Activated T-helper 1 cell treated with anti-CD3 and anti-CD28 coated beads, Interleukin-2, amount 50 U/mL, for 16 hours (primary cell): ENCODE results near the gene GEMIN7.
A peak's percentile ranks its signal among the peaks of the same experiment; 100 is the strongest.

Experiments used
- DNase-seq, 2 donors: peaks; one replicate each; pipeline ENCODE4 v3.0.0-alpha.2; 2020; ENCODE audit warnings: low read depth in 1 of 2, low spot score in 1 of 2

The GEMIN7 gene

GRCh38 chr19:45059258-45059965 lies 19.6 kb upstream of the GEMIN7 start:
- DNase-seq = peak; percentile 71 to 80

GRCh38 chr19:45061965-45062364 lies 17.1 kb upstream of the GEMIN7 start:
- DNase-seq = no peak

- DNase-seq = no peak
These were observed 14.9 kb upstream of the GEMIN7 start for GRCh38 chr19:45063851-45064801.

GRCh38 chr19:45066921-45067661 lies 12.0 kb upstream of the GEMIN7 start:
- no peak for DNase-seq

GRCh38 chr19:45068041-45068440 lies 11.0 kb upstream of the GEMIN7 start:
- no peak for DNase-seq

DNA sequence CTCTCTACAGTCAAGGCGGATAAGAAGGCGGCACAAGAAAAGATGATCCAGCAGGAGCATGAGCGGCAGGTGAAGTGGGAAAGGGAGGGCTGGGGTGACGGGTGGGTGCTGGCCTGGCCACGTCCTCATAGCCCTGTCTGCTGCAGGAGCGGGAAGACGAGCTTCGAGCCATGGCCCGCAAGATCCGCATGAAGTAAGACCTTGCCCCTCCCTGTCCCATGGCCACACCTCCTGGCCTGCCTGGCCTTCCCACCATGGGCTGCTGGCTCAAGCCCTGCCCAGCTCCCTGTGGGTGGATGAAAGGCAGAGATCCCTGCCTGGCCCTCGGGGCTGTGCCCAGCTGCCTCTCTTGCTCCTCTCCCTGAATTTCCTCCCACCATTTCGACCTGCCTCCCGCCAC lies 10.0 kb upstream of the GEMIN7 start:
- no peak for DNase-seq

DNA sequence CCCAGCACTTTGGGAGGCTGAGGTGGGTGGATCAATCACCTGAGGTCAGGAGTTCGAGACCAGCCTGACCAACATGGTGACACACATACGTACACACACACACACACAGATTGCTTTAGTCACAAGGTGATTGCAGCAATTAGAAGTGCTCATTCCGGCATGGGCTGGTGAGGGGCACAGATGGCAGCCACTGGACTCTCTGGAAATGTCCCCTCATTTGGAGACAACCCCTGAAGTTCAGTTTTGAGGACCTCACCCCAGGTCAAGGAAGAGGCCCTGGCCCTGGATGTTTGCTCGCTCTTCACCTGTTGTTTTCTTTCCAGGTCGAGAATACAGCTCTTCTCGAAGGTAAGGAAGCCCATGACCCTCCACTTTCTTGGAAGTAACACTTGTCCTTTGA lies 8.8 kb upstream of the GEMIN7 start:
- DNase-seq = no peak

GRCh38 chr19:45070861-45071544 lies 8.1 kb upstream of the GEMIN7 start:
- DNase-seq = no peak

DNA sequence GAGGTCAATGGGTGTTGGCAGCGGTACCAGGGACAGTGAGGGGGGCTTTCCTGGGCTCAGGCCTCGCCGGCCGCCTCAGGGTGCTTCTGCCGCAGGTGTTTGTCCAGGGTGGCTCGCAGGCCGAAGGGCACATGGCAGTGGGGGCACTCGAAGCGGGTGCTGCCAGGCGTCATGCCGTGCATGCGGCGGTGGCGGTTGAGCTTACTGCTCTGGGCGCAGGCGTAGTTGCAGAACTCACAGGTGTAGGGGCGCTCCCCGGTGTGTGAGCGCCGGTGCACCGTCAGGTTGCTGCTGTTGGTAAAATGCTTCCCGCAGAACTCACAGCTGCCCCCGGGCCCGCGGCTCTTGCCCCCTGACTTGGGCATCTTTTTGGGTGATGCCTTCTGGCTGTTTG lies 7.5 kb upstream of the GEMIN7 start:
- DNase-seq = no peak

DNA sequence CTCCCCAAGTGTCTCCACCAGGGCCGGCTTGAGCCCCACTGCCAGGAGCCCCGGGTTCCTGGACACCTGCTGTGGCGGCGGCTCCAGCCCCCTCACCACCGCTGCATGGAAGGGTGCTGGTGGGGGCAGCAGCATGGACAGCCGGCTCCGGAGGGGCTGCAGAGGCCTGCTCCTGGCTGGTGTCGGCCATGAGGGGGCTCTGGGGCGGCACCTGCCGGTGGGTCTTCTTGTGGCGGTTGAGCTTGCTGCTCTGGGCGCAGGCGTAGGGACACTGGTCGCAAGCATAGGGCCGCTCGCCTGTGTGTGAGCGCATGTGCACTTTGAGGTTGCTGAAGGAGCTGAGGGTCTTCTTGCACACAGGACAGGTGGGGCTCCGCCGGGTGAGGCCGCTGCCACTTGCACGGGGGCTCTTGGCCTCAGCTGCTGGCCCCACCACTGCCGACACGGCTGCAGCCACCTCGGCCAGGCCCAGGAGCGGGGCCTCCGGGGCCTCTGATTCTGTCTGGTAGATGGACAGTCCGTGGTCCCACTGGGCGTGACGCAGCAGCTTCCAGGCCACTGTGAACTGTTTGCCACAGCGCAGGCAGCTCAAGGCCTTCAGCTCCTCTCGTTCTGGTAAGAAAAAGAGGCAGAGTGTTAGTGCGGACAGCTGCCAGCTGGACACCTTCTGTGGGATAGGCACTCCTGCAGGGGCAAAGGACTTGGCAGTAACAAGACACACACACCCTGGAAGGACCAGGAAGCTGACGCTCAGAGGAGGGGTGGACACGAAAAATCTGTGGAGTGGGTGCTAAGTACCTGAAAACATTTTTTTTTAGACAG lies 6.9 kb upstream of the GEMIN7 start:
- DNase-seq = no peak

- no peak for DNase-seq
These were observed 4.2 kb upstream of the GEMIN7 start for GRCh38 chr19:45074744-45075300.

GRCh38 chr19:45075301-45076028 lies 3.6 kb upstream of the GEMIN7 start:
- DNase-seq = no peak

- peak; percentile 57 to 66 for DNase-seq
These were observed 2.8 kb upstream of the GEMIN7 start, which contains the start of gene ZNF296 for GRCh38 chr19:45076029-45076850. Gene ZNF296 (minus strand): TSS chr19:45076478. CDS start chr19:45076373, 105 bp downstream.

- no peak for DNase-seq
These were observed 2.0 kb upstream of the GEMIN7 start for GRCh38 chr19:45076851-45077730.

- no peak for DNase-seq
These were observed 534 bp upstream of the GEMIN7 start for GRCh38 chr19:45078390-45079062.

DNA sequence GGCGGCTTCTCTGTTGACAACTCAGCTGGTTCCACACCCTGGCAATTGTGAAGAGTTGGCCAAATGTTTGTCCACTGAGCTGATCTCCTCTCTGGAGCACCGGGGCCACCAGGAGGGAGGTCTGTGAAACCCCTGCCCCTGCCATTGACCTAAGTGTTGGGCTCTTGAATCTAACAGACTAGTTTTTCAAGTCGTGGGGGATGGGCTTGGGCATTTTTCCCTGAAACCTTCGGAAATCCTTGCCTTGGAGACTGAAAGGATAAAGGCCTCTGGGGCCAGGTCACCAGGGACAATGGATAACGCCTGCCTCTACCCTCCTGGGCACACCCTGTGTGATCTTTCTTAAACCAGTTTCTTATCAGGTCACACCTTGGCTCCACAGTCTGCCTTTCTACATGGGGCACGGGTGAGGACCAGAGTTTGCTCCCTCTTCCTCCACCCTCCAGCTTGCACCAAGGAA lies 881 bp downstream of the GEMIN7 start:
- DNase-seq = no peak

DNA sequence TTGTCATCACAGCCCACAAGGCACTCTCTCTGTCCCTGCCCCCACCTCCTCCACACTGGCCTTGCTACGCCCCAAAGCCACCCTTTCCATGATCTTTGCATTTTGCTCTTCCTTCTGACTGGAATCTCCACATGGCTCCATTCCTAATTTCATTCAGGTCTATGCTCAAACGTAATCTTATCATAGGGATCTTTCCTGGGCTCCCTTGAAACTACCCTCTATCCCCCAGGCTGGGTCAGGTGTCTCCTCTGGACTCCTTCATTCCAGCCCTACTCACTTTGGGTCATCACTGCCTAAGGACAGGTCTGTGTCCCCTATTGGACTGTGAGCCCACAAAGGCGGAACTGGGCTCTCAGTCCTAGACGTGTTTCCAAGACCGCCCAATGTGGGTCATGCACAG lies 3.1 kb downstream of the GEMIN7 start:
- no peak for DNase-seq
